Stimulated activated CD8-positive, alpha-beta memory T cell treated with anti-CD3 and anti-CD28 coated beads, Interleukin-15, amount 100 ng/mL, for 48 hours (primary cell): ENCODE data around the gene BTNL9.
"Not testable (repeated sequence)": the region's sequence is repeated elsewhere in the genome, so short reads cannot be mapped to it uniquely, and the experiment has no call there.

Experiments
- DNase-seq, 2 donors: peaks; one replicate each; pipeline ENCODE4 v3.0.0-alpha.2; 2020; ENCODE audit warnings: low read depth in 2 of 2

BTNL9 gene

GRCh38 chr5:181043285-181044092 lies 3.4 kb downstream of the BTNL9 start:
- no peak for DNase-seq

- DNase-seq: no peak
These were observed 4.1 kb downstream of the BTNL9 start for GRCh38 chr5:181044093-181044599.

GRCh38 chr5:181044662-181045305 lies 4.7 kb downstream of the BTNL9 start:
- no peak for DNase-seq

GRCh38 chr5:181045316-181045715 lies 5.2 kb downstream of the BTNL9 start:
- no peak for DNase-seq

- DNase-seq: not testable (repeated sequence)
These were observed 5.8 kb downstream of the BTNL9 start for GRCh38 chr5:181045857-181046256.

GRCh38 chr5:181047288-181047687 lies 7.2 kb downstream of the BTNL9 start:
- DNase-seq: no peak

GRCh38 chr5:181047921-181048320 lies 7.9 kb downstream of the BTNL9 start:
- DNase-seq: no peak

- no peak for DNase-seq
These were observed 9.9 kb downstream of the BTNL9 start for GRCh38 chr5:181050016-181050415.

GRCh38 chr5:181051841-181052671 lies 12.0 kb downstream of the BTNL9 start:
- DNase-seq: no peak

GRCh38 chr5:181052672-181053487 lies 12.8 kb downstream of the BTNL9 start:
- DNase-seq: no peak

GRCh38 chr5:181053488-181054121 lies 13.5 kb downstream of the BTNL9 start:
- DNase-seq: no peak

- no peak for DNase-seq
These were observed 14.1 kb downstream of the BTNL9 start for GRCh38 chr5:181054138-181054537.

- DNase-seq: no peak
These were observed 14.9 kb downstream of the BTNL9 start for GRCh38 chr5:181054871-181055459.

- DNase-seq: no peak
These were observed 16.4 kb downstream of the BTNL9 start for GRCh38 chr5:181056431-181056830.

GRCh38 chr5:181058321-181058720 lies 18.3 kb downstream of the BTNL9 start:
- no peak for DNase-seq

- DNase-seq: no peak
These were observed 18.8 kb downstream of the BTNL9 start for GRCh38 chr5:181058786-181059296.

GRCh38 chr5:181059297-181060230 lies 19.5 kb downstream of the BTNL9 start:
- no peak for DNase-seq

- no peak for DNase-seq
These were observed 20.1 kb downstream of the BTNL9 start for GRCh38 chr5:181060231-181060590.

GRCh38 chr5:181060924-181061323 lies 20.9 kb downstream of the BTNL9 start:
- DNase-seq: no peak
